HCT116 (cell line): ENCODE results near the gene PHF20. TPM values are rescaled to one million over a fixed set of nuclear protein-coding genes. Genes with fewer than 3 reads are reported as not detected.
A peak's percentile ranks its signal among the peaks of the same experiment; 100 is the strongest.
"Not testable (repeated sequence)": the region's sequence is repeated elsewhere in the genome, so short reads cannot be mapped to it uniquely, and the experiment has no call there.

ENCODE experiments used
- ATAC-seq: fragments of 200-7000 bp; cut with Tn5 transposase; 2 replicates; pipeline ENCODE4 v1.9.1; 2020; ENCODE audit warnings: mild to moderate bottlenecking, moderate library complexity
- BruUV-seq: library from RNA; stranded (reverse); fragments of 400-500 nt; replicated peaks from 2 replicates; lab custom pipeline; 2021; lab: Mats Ljungman, UMichigan
- CTCF ChIA-PET: fragments of 300-600 bp; sonication (Branson Sonifier 250); formaldehyde crosslinking; loops from one replicate; lab custom pipeline; 2021; ENCODE audit warnings: antibody characterized with exemption; lab: Charles Lee
- POLR2A ChIA-PET: fragments of 300-600, 350-600 bp; sonication (Branson Sonifier 250); formaldehyde crosslinking; loops from one replicate; lab custom pipeline; 2021; ENCODE audit warnings: antibody characterized with exemption; lab: Charles Lee
- RAD21 ChIA-PET, 2 experiments: fragments of 300-600 bp; sonication (Branson Sonifier 250); formaldehyde crosslinking; loops; one replicate each; lab custom pipeline; 2023; ENCODE audit warnings: low total read pairs in 2 of 2; ENCODE audit not compliant: uncharacterized antibody in 2 of 2, unreplicated experiment in 2 of 2, low non-redundant PET in 1 of 2; lab: Charles Lee
- DNase-seq: peaks from one replicate; pipeline ENCODE4 v3.0.0-alpha.2; 2010; ENCODE audit warnings: low read depth, low spot score
- H2AFZ ChIP-seq: fragments of 200-600 bp; shearing (Covaris generic), sonication (generic); 2 replicates; pipeline ENCODE4 v1.6.1; 2017; ENCODE audit warnings: low read depth, mixed run types, mixed read lengths, antibody characterized with exemption, low read length; ENCODE audit not compliant: poor library complexity, severe bottlenecking
- H3K27ac ChIP-seq: 2 replicates; pipeline ENCODE4 v1.5.1; 2012; ENCODE audit warnings: low read depth, low read length
- H3K27me3 ChIP-seq: fragments of 200-600 bp; sonication (generic); 2 replicates; pipeline ENCODE4 v1.6.1; 2016; ENCODE audit warnings: mixed run types, low read length, mixed read lengths; ENCODE audit not compliant: insufficient read depth
- H3K36me3 ChIP-seq, 2 experiments: fragments of 200-500 bp in 1 of 2; fragments of 200-600 bp in 1 of 2; sonication (Bioruptor generic) in 1 of 2; sonication (generic) in 1 of 2; 2 replicates each; pipeline versions ENCODE4 v1.5.1 to v1.6.1; 2014 to 2016; ENCODE audit warnings: low read length in 2 of 2, inconsistent platforms in 1 of 2, mixed read lengths in 1 of 2, mixed run types in 1 of 2; ENCODE audit not compliant: insufficient read depth in 2 of 2, control insufficient read depth in 1 of 2
- H3K4me1 ChIP-seq, 2 experiments: fragments of 200-600 bp in 1 of 2; sonication (generic) in 1 of 2; 2 replicates each; pipeline versions ENCODE4 v1.5.1 to v1.6.1; 2012 to 2017; ENCODE audit warnings: low read length in 2 of 2, inconsistent platforms in 1 of 2, mild to moderate bottlenecking in 1 of 2, mixed read lengths in 1 of 2, mixed run types in 1 of 2, moderate library complexity in 1 of 2; ENCODE audit not compliant: insufficient read depth in 2 of 2, control insufficient read depth in 1 of 2
- H3K4me2 ChIP-seq: fragments of 200-600 bp; sonication (generic); 2 replicates; pipeline ENCODE4 v1.6.1; 2017; ENCODE audit warnings: mixed run types, low read length, mixed read lengths
- H3K4me3 ChIP-seq, 2 experiments: fragments of 200-600 bp in 1 of 2; sonication (generic) in 1 of 2; replicated peaks in 1 of 2; 2 replicates each; pipeline ENCODE4 v1.5.1; 2011 to 2016; ENCODE audit warnings: low read length in 2 of 2, control low read depth in 1 of 2, low read depth in 1 of 2, mild to moderate bottlenecking in 1 of 2, mixed read lengths in 1 of 2, mixed run types in 1 of 2
- H3K79me2 ChIP-seq: fragments of 200-600 bp; sonication (generic); 2 replicates; pipeline ENCODE4 v1.6.1; 2017; ENCODE audit warnings: mild to moderate bottlenecking, mixed run types, low read length, moderate library complexity, mixed read lengths; ENCODE audit not compliant: insufficient read depth
- H3K9ac ChIP-seq: fragments of 200-600 bp; sonication (generic); 2 replicates; pipeline ENCODE4 v1.6.1; 2016; ENCODE audit warnings: low read length, mixed read lengths
- H3K9me2 ChIP-seq: fragments of 200-600 bp; sonication (generic), shearing (Covaris generic); 2 replicates; pipeline ENCODE4 v1.6.1; 2017; ENCODE audit warnings: mixed run types, mild to moderate bottlenecking, moderate library complexity; ENCODE audit not compliant: insufficient read depth
- H3K9me3 ChIP-seq, 2 experiments: fragments of 200-500 bp in 1 of 2; fragments of 200-600 bp in 1 of 2; sonication (Bioruptor generic) in 1 of 2; sonication (generic) in 1 of 2; 2 replicates each; pipeline ENCODE4 v1.6.1; 2014 to 2017; ENCODE audit warnings: low read length in 2 of 2, mixed read lengths in 2 of 2, inconsistent platforms in 1 of 2, low read depth in 1 of 2, mild to moderate bottlenecking in 1 of 2, mixed run types in 1 of 2, moderate library complexity in 1 of 2; ENCODE audit not compliant: control insufficient read depth in 1 of 2, insufficient read depth in 1 of 2
- H4K20me1 ChIP-seq: fragments of 200-600 bp; sonication (generic), shearing (Covaris generic); 2 replicates; pipeline ENCODE4 v1.6.1; 2017; ENCODE audit warnings: mixed run types, mild to moderate bottlenecking, moderate library complexity; ENCODE audit not compliant: insufficient read depth
- CBX3 ChIP-seq: IDR thresholded peaks from 2 replicates; pipeline ENCODE4 v1.6.1; 2012; ENCODE audit warnings: low read depth
- CTCF ChIP-seq, 3 experiments: fragments of 200-600 bp in 1 of 3; sonication (generic) in 1 of 3; IDR thresholded peaks in 2 of 3; conservative IDR thresholded peaks in 1 of 3; 2 replicates each; pipeline ENCODE4 v1.5.1; 2012 to 2017; ENCODE audit warnings: low read depth in 2 of 3, low read length in 2 of 3, antibody characterized with exemption in 1 of 3, borderline replicate concordance in 1 of 3, control low read depth in 1 of 3, mild to moderate bottlenecking in 1 of 3, mixed read lengths in 1 of 3, mixed run types in 1 of 3, moderate library complexity in 1 of 3; ENCODE audit not compliant: insufficient read depth in 1 of 3
- EZH2phosphoT487 ChIP-seq: fragments of 200-600 bp; IDR thresholded peaks from 2 replicates; pipeline ENCODE4 v1.6.1; 2018; ENCODE audit warnings: antibody characterized with exemption, borderline replicate concordance
- SIN3A ChIP-seq: IDR thresholded peaks from 2 replicates; pipeline ENCODE4 v1.6.1; 2012; ENCODE audit warnings: low read depth
- SP1 ChIP-seq: IDR thresholded peaks from 2 replicates; pipeline ENCODE4 v1.6.1; 2012; ENCODE audit warnings: low read depth
- TCF7L2 ChIP-seq: IDR thresholded peaks from 2 replicates; pipeline ENCODE4 v1.7.0; 2011; ENCODE audit warnings: borderline replicate concordance, inconsistent platforms; ENCODE audit not compliant: insufficient read depth, insufficient read length; ENCODE audit errors: extremely low read depth
- ZNF274 ChIP-seq: fragments of 200-500 bp; sonication (Bioruptor generic); IDR thresholded peaks from 2 replicates; pipeline ENCODE4 v1.6.1; 2014; ENCODE audit warnings: mild to moderate bottlenecking, low read depth, low read length, inconsistent platforms
- intact Hi-C: fragments of 100-400 bp; cut with micrococcal nuclease; formaldehyde crosslinking; loops from 2 replicates; pipeline ENCODE4 v1.10.0; 2022
- total RNA-seq: library from RNA; stranded (reverse); gene quantifications from one replicate; pipeline ENCODE4 v1.2.1, GENCODE V29; 2021; ENCODE audit not compliant: unreplicated experiment

The PHF20 gene
- total RNA-seq, 1 experiment from 2014 or later = 40.8 TPM

GRCh38 chr20:35771689-35772562 is at the start of gene PHF20 (continued):
- TF ChIP-seq CTCF (IDR thresholded peaks at IDR 0.05 in 2 of 3, conservative IDR thresholded peaks at IDR 0.05 in 1 of 3; ENCODE audit: borderline replicate concordance in 1 of 3, insufficient read depth in 1 of 3, low read depth in 2 of 3, low read length in 2 of 3) (no peak), ZNF274 (no peak), SP1 (peak; percentile 71), TCF7L2 (no peak), EZH2phosphoT487 (no peak), CBX3 (peak; percentile 97), SIN3A (no peak)

- Histone ChIP-seq H3K79me2 (peaks cover 100% of the 10 kb centered on the region), H4K20me1 (peaks cover 26% of the 10 kb centered on the region; the same call in 1 of the 2 replicates), H3K36me3 (peaks cover 81 to 86% of the 10 kb centered on the region in 2 experiments)
- H3K4me3 ChIP-seq, BruUV-seq, H2AFZ ChIP-seq, ATAC-seq, H3K4me2 ChIP-seq, H3K9me2 ChIP-seq, intact Hi-C loops, H3K27me3 ChIP-seq, H3K9ac ChIP-seq, H3K9me3 ChIP-seq, CTCF ChIA-PET, DNase-seq, H3K4me1 ChIP-seq, RAD21 ChIA-PET, H3K27ac ChIP-seq: not testable (repeated sequence)
- POLR2A ChIA-PET = interaction anchor here (0.9 kb wide), 1 partner anchor 175 kb away, joined by 3 read pairs; no protein-coding TSS in a partner anchor
These were observed 48.6 kb upstream of the PHF20 start for GRCh38 chr20:35723275-35723639.

- H3K4me1 ChIP-seq, POLR2A ChIA-PET, H3K27me3 ChIP-seq, intact Hi-C loops, ATAC-seq, H3K27ac ChIP-seq, H3K9me3 ChIP-seq, H3K9me2 ChIP-seq, RAD21 ChIA-PET, DNase-seq, H2AFZ ChIP-seq, H3K4me2 ChIP-seq, H3K9ac ChIP-seq, CTCF ChIA-PET, H3K4me3 ChIP-seq, BruUV-seq: not testable (repeated sequence)
- H4K20me1 ChIP-seq = peaks cover 26% of the 10 kb centered on the region; the same call in 1 of the 2 replicates
- peaks cover 100% of the 10 kb centered on the region for H3K79me2 ChIP-seq
- H3K36me3 ChIP-seq = peaks cover 85 to 87% of the 10 kb centered on the region in 2 experiments
These were observed 48.0 kb upstream of the PHF20 start for GRCh38 chr20:35723652-35724320.
